ENCODE measurements around the gene PRKAR1B.

Gene PRKAR1B

DNA sequence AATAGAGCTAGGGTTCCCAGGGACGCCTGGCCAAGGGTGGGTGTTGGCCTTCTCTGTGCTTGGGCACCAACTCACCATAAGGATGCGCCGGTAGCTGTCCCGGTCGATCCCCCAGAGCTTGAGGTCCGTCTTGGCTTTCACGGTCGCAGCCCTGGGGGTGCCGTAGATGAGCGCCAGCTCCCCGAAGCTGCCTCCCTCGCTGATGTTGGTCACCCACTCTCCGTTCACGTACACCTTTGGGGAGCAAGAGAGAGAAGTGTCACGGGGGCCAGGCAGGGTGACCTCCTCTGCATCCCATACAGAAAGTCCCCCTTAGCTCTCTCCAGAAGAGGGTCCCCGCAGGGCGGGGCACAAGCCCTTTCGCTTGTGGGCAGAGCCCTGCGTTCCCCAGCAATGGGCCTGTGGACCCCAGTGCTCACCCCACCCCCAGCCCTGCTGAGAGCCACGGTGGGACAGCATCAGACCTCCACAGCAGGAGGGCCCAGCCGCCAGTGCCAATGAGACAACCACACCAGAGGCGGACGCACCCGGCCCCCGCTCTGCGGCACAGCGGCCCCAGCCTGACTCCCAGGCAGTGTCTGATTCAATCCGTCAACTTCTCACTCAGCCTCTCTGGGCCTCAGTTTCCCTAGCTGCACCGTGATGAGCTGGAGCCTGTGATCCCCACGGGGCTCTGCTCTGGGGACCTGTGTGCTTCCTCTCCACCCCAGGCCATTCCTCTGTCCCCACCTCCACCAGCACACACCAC, 130.8 kb downstream of the PRKAR1B start:
- DNase-seq (ENCODE audit: low read depth) = no peak
- TF ChIP-seq, protein P1, sequence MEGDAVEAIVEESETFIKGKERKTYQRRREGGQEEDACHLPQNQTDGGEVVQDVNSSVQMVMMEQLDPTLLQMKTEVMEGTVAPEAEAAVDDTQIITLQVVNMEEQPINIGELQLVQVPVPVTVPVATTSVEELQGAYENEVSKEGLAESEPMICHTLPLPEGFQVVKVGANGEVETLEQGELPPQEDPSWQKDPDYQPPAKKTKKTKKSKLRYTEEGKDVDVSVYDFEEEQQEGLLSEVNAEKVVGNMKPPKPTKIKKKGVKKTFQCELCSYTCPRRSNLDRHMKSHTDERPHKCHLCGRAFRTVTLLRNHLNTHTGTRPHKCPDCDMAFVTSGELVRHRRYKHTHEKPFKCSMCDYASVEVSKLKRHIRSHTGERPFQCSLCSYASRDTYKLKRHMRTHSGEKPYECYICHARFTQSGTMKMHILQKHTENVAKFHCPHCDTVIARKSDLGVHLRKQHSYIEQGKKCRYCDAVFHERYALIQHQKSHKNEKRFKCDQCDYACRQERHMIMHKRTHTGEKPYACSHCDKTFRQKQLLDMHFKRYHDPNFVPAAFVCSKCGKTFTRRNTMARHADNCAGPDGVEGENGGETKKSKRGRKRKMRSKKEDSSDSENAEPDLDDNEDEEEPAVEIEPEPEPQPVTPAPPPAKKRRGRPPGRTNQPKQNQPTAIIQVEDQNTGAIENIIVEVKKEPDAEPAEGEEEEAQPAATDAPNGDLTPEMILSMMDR (conservative IDR thresholded peaks at IDR 0.05; ENCODE audit: low read depth, low read length) = no peak
- H3K4me3 ChIP-seq (ENCODE audit: low read depth, low read length) = no peak overlapping the region

DNA sequence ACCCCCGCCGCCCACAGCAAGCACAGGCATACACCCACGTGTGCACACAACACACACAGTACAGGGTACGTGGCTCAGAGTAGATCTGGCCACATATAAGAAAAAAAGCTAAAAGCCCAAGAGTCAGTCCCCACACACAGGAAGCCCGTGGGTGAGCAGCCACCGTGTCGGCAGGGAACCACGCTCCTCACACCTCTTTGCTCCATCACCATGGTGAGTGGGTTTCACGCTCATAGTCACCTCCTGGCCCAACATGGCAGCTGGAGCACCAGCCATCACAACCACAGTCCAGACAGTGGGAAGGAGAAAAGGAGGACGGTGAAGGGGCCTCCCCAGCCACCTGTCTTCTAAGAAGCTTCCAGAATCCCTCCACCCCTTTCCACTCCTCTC, 131.5 kb downstream of the PRKAR1B start:
- TF ChIP-seq, protein P1 (conservative IDR thresholded peaks at IDR 0.05; ENCODE audit: low read depth, low read length) = no peak
- DNase-seq (ENCODE audit: low read depth) = no peak
- no peak overlapping the region for H3K4me3 ChIP-seq (ENCODE audit: low read depth, low read length)

DNA sequence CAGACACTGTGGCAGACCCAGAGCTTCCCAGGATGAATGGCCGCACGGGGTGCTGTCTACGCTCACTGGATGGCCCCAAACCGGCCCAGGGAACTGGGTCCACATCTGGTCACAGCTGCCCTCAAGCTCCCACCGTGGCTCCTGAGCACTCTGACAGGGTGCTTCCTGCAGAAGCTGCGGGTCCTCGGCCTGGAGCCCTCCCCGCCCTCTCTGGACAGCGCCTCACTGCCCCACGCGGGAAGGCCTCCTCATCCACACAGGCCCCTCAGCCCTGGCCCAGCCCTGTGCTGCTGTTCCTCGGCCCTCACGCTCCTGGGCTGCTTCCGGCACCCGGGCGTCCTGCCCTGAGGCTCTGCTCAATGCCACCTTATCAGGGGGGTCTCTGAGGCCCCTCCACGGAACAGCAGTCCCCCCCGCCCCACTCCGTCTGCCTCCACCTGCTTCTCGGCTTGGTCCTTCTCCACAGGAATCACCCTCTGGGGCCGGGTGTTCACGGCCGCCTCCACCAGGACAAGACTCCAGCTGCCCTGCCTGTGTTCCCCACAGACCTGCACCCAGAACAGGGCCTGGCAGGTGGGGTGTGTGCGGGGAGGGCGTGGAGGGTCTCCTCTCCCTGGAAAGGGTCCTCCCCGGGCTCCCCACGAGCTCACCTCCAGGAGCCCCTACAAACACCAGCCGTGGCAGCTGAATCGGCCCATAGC, 132.0 kb downstream of the PRKAR1B start:
- no peak for DNase-seq (ENCODE audit: low read depth)
- TF ChIP-seq, protein P1 (conservative IDR thresholded peaks at IDR 0.05; ENCODE audit: low read depth, low read length) = no peak
- H3K4me3 ChIP-seq (ENCODE audit: low read depth, low read length) = no peak overlapping the region

DNA sequence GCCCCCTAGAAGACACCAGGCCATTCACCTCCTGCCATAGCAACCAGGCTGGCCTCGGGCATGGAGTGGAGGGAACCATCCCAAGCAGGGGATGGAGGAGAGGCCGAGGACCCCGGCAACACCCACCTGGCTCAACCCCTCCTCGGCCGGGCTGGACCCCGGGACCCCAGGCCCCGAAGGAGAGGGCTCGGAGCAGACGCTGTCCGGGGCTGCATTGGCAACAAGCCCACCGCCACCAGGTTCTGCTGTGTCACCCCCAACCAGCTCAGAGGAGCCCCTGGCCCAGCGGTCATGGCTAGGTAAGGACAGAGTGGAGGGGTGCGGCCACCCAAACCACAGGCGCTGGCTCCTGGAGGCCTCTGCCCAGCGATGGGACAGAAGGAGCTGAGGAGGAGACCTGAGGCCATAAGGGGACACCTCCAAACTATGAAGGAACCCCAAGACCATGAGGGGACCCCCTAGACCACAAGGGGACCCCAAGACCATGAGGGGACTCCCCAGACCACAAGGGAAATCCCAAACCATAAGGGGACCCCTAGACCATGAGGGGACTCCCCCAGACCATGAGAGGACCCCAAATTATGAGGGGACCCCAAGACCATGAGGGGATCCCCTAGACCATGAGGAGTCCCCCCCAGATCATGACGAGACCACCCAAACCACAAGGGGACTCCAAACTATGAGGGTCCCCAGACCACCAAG, 132.7 kb downstream of the PRKAR1B start:
- no peak for DNase-seq (ENCODE audit: low read depth)
- H3K4me3 ChIP-seq (ENCODE audit: low read depth, low read length) = no peak overlapping the region
- TF ChIP-seq, protein P1 (conservative IDR thresholded peaks at IDR 0.05; ENCODE audit: low read depth, low read length) = no peak

- TF ChIP-seq, protein P1 (conservative IDR thresholded peaks at IDR 0.05; ENCODE audit: low read depth, low read length) = no peak
- no peak for DNase-seq (ENCODE audit: low read depth)
- no peak overlapping the region for H3K4me3 ChIP-seq (ENCODE audit: low read depth, low read length)
Observed at GRCh38 chr7:593324-594115, 133.6 kb downstream of the PRKAR1B start.

DNA sequence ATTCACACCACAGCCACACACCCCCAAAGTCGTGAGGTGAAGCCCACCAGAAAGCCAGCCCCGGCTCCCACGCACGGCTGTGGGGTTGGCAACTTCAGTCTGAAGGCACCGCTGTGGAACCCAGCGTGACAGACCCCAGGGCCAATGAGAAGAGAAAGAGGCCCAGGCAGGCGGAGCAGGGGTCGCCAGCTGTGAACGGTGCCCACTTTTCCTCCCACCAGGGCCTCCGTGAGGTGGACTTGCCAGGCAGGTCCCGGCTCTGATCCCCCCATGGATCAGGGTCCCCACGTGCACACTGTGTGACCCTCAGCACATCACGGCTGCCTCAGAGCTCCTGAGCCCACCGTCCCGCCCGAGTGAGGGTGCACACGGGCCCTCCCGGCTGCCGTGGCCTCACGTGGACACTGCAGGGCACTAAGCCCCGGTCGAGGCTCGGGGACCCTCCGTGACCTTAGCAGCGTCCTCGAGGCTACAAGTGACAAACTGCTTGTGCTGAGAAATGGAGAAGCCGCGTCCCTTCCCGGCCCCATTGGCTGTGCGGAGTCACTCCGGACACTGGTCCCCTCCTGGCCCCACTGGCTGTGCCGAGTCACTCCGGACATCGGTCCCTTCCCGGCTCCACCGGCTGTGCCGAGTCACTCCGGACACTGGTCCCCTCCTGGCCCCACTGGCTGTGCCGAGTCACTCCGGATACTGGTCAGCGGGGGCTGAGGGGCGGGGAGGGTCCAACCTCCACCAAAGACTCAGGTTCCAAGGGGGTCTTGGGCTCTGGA, 135.0 kb downstream of the PRKAR1B start:
- TF ChIP-seq, protein P1 (conservative IDR thresholded peaks at IDR 0.05; ENCODE audit: low read depth, low read length) = no peak
- no peak for DNase-seq (ENCODE audit: low read depth)
- H3K4me3 ChIP-seq (ENCODE audit: low read depth, low read length) = no peak overlapping the region
